WTC11 (cell line): ENCODE results near the gene PPIL3. TPM values are rescaled to one million over a fixed set of nuclear protein-coding genes. Genes with fewer than 3 reads are reported as not detected.
A peak's percentile ranks its signal among the peaks of the same experiment; 100 is the strongest.

Source experiments
- ATAC-seq: fragments of 200-7000 bp; cut with Tn5 transposase; 2 replicates; pipeline ENCODE4 v1.10.0; 2021; ENCODE audit warnings: mild to moderate bottlenecking, moderate library complexity
- CTCF ChIA-PET: fragments of 300-600 bp; sonication (Branson Sonifier 250); formaldehyde crosslinking; loops from one replicate; lab custom pipeline; 2021; ENCODE audit warnings: antibody characterized with exemption; lab: Charles Lee
- POLR2A ChIA-PET: fragments of 350-600 bp; sonication (Branson Sonifier 250); formaldehyde crosslinking; loops from one replicate; lab custom pipeline; 2021; ENCODE audit warnings: antibody characterized with exemption; lab: Charles Lee
- DNase-seq: peaks from one replicate; pipeline ENCODE4 v3.0.0; 2021; ENCODE audit warnings: low spot score
- H3K27ac Mint-ChIP-seq: 2 replicates; pipeline ENCODE4 v1.8.0; 2021; ENCODE audit warnings: mixed read lengths
- H3K27me3 Mint-ChIP-seq: 2 replicates; pipeline ENCODE4 v1.8.0; 2021; ENCODE audit warnings: low read depth, mild to moderate bottlenecking, moderate library complexity, mixed read lengths
- H3K36me3 Mint-ChIP-seq: 2 replicates; pipeline ENCODE4 v1.8.0; 2021; ENCODE audit warnings: mixed read lengths
- H3K4me1 Mint-ChIP-seq: 2 replicates; pipeline ENCODE4 v1.8.0; 2022; ENCODE audit warnings: mixed read lengths
- H3K4me3 Mint-ChIP-seq: 2 replicates; pipeline ENCODE4 v1.8.0; 2021; ENCODE audit warnings: mild to moderate bottlenecking, moderate library complexity, mixed read lengths
- H3K9me3 Mint-ChIP-seq: 2 replicates; pipeline ENCODE4 v1.8.0; 2021; ENCODE audit warnings: mixed read lengths
- ARID4B ChIP-seq: sonication (generic); formaldehyde crosslinking; IDR thresholded peaks from 2 replicates; pipeline ENCODE4 v1.8.0; 2023; ENCODE audit warnings: missing genetic modification reagents, mild to moderate bottlenecking, borderline replicate concordance
- ATF3 ChIP-seq: sonication (generic); formaldehyde crosslinking; conservative IDR thresholded peaks from 2 replicates; pipeline ENCODE4 v1.8.1; 2022; ENCODE audit warnings: mild to moderate bottlenecking, missing genetic modification reagents
- ATF6 ChIP-seq: sonication (generic); formaldehyde crosslinking; IDR thresholded peaks from 2 replicates; pipeline ENCODE4 v1.8.1; 2023; ENCODE audit warnings: mild to moderate bottlenecking, missing genetic modification reagents
- CDX4 ChIP-seq: fragments of 250-450 bp; sonication (Bioruptor Pico); IDR thresholded peaks from 2 replicates; pipeline ENCODE4 v1.9.0; 2021; ENCODE audit warnings: moderate library complexity, mild to moderate bottlenecking, inconsistent platforms, borderline replicate concordance
- FOXK1 ChIP-seq: sonication (generic); formaldehyde crosslinking; IDR thresholded peaks from 2 replicates; pipeline ENCODE4 v1.8.0; 2022; ENCODE audit warnings: mild to moderate bottlenecking, moderate library complexity, missing genetic modification reagents
- KAT7 ChIP-seq: sonication (generic); formaldehyde crosslinking; IDR thresholded peaks from 2 replicates; pipeline ENCODE4 v1.8.1; 2023; ENCODE audit warnings: missing genetic modification reagents, mild to moderate bottlenecking, borderline replicate concordance
- NR1H2 ChIP-seq: sonication (generic); formaldehyde crosslinking; IDR thresholded peaks from 2 replicates; pipeline ENCODE4 v1.9.0; 2021; ENCODE audit warnings: mild to moderate bottlenecking, moderate library complexity, missing genetic modification reagents
- PRDM15 ChIP-seq: sonication (generic); formaldehyde crosslinking; IDR thresholded peaks from 2 replicates; pipeline ENCODE4 v1.8.0; 2022; ENCODE audit warnings: missing genetic modification reagents
- RORB ChIP-seq: fragments of 250-450 bp; sonication (Bioruptor Pico); IDR thresholded peaks from 2 replicates; pipeline ENCODE4 v1.9.0; 2021; ENCODE audit warnings: mild to moderate bottlenecking
- SOX15 ChIP-seq: fragments of 250-450 bp; sonication (Bioruptor Pico); IDR thresholded peaks from 2 replicates; pipeline ENCODE4 v1.9.0; 2021; ENCODE audit warnings: mild to moderate bottlenecking
- TCF7 ChIP-seq: sonication (generic); formaldehyde crosslinking; IDR thresholded peaks from 2 replicates; pipeline ENCODE4 v1.8.0; 2022; ENCODE audit warnings: mild to moderate bottlenecking, low read depth, missing genetic modification reagents, moderate library complexity
- TEAD1 ChIP-seq: sonication (generic); formaldehyde crosslinking; IDR thresholded peaks from 2 replicates; pipeline ENCODE4 v1.8.0; 2022; ENCODE audit warnings: mild to moderate bottlenecking, missing genetic modification reagents
- TEAD4 ChIP-seq: sonication (generic); formaldehyde crosslinking; IDR thresholded peaks from 2 replicates; pipeline ENCODE4 v1.8.0; 2022; ENCODE audit warnings: mild to moderate bottlenecking, missing genetic modification reagents
- ZMAT4 ChIP-seq: fragments of 250-450 bp; sonication (Bioruptor Pico); IDR thresholded peaks from 2 replicates; pipeline ENCODE4 v1.9.0; 2021; ENCODE audit warnings: mild to moderate bottlenecking
- ZNF138 ChIP-seq: sonication (generic); formaldehyde crosslinking; conservative IDR thresholded peaks from 2 replicates; pipeline ENCODE4 v1.8.1; 2022; ENCODE audit warnings: mild to moderate bottlenecking, moderate library complexity, missing genetic modification reagents
- ZNF219 ChIP-seq: sonication (generic); formaldehyde crosslinking; IDR thresholded peaks from 2 replicates; pipeline ENCODE4 v1.8.0; 2023; ENCODE audit warnings: missing genetic modification reagents, mild to moderate bottlenecking, borderline replicate concordance
- ZNF263 ChIP-seq: sonication (generic); formaldehyde crosslinking; IDR thresholded peaks from 2 replicates; pipeline ENCODE4 v1.8.1; 2022; ENCODE audit warnings: low read depth, mild to moderate bottlenecking, moderate library complexity, missing genetic modification reagents
- ZNF317 ChIP-seq: sonication (generic); formaldehyde crosslinking; IDR thresholded peaks from 2 replicates; pipeline ENCODE4 v1.8.1; 2023; ENCODE audit warnings: low read depth, mild to moderate bottlenecking, moderate library complexity, missing genetic modification reagents, borderline replicate concordance
- ZNF416 ChIP-seq: fragments of 250-450 bp; sonication (Bioruptor Pico); IDR thresholded peaks from 2 replicates; pipeline ENCODE4 v1.9.0; 2021; ENCODE audit warnings: mild to moderate bottlenecking, inconsistent platforms
- total RNA-seq: library from RNA; stranded (reverse); gene quantifications from 3 replicates; pipeline ENCODE4 v1.2.3, GENCODE V29; 2021

PPIL3 gene
- total RNA-seq, 1 experiment from 2014 or later, result 39.3 TPM

- no peaks in the 10 kb centered on the region for H3K9me3 Mint-ChIP-seq
- CTCF ChIA-PET, result interaction anchor here (2.4 kb wide), 1 partner anchor 149 kb away, joined by 13 read pairs; no protein-coding TSS in a partner anchor
- H3K27ac Mint-ChIP-seq, result peak overlapping the region; percentile 93
- H3K4me3 Mint-ChIP-seq, result peak overlapping the region; percentile 97
- TF ChIP-seq NR1H2 (CRISPR knock-in tag) (no peak), ARID4B (CRISPR knock-in tag) (peak; percentile 48; the same call in 1 of the 2 replicates), ZNF317 (no peak), SOX15 (no peak), TEAD1 (CRISPR knock-in tag) (no peak)
- TF ChIP-seq, all 79 proteins: peak for 1
- Mint-ChIP-seq H3K36me3 (peaks cover 40% of the 10 kb centered on the region), H3K27me3 (no peaks in the 10 kb centered on the region), H3K4me1 (peaks cover 24% of the 10 kb centered on the region)
- POLR2A ChIA-PET, result no interaction called here
- ATAC-seq (no peak), DNase-seq (no peak)
Measured at GRCh38 chr2:200862532-200863000, 26.3 kb downstream of the PPIL3 start.

- Mint-ChIP-seq H3K36me3 (peaks cover 49% of the 10 kb centered on the region), H3K4me1 (peaks cover 24% of the 10 kb centered on the region), H3K27me3 (no peaks in the 10 kb centered on the region), H3K9me3 (no peaks in the 10 kb centered on the region), H3K27ac (peak overlapping the region; percentile 27), H3K4me3 (peak overlapping the region; percentile 97)
- TF ChIP-seq ZNF219 (CRISPR knock-in tag), result no peak
- ATAC-seq, result no peak
- POLR2A ChIA-PET, result no interaction called here
- DNase-seq, result no peak
- CTCF ChIA-PET, result no interaction called here
Measured at GRCh38 chr2:200861617-200862155, 27.2 kb downstream of the PPIL3 start.

GRCh38 chr2:200860092-200860795 lies 28.6 kb downstream of the PPIL3 start:
- Mint-ChIP-seq H3K9me3 (no peaks in the 10 kb centered on the region), H3K4me1 (peaks cover 24% of the 10 kb centered on the region), H3K27me3 (no peaks in the 10 kb centered on the region), H3K27ac (peak overlapping the region; percentile 90), H3K36me3 (peaks cover 57% of the 10 kb centered on the region), H3K4me3 (no peak overlapping the region)
- CTCF ChIA-PET, result no interaction called here
- DNase-seq, result no peak
- POLR2A ChIA-PET, result no interaction called here
- no peak for ATAC-seq
- TF ChIP-seq ZNF416 (CRISPR knock-in tag) (no peak), TCF7 (CRISPR knock-in tag) (no peak), CDX4 (CRISPR knock-in tag) (no peak), RORB (CRISPR knock-in tag) (no peak), ZNF138 (CRISPR knock-in tag) (no peak), PRDM15 (CRISPR knock-in tag) (no peak), TEAD4 (no peak), ATF3 (CRISPR knock-in tag) (no peak), TEAD1 (CRISPR knock-in tag) (no peak), ZNF263 (CRISPR knock-in tag) (no peak), FOXK1 (CRISPR knock-in tag) (no peak), KAT7 (CRISPR knock-in tag) (no peak), ZMAT4 (CRISPR knock-in tag) (no peak), ATF6 (CRISPR knock-in tag) (no peak)
